HG03342 (cell line): ENCODE data around the gene PRDM12.
"Not testable (repeated sequence)": the region's sequence is repeated elsewhere in the genome, so short reads cannot be mapped to it uniquely, and the experiment has no call there.

Source experiments
- ATAC-seq: cut with Tn5 transposase; IDR thresholded peaks from one replicate; pipeline ENCODE4 v1.9.1; 2021; ENCODE audit warnings: mild to moderate bottlenecking, moderate library complexity; ENCODE audit not compliant: unreplicated experiment

Gene PRDM12

GRCh38 chr9:130663258-130663976 is 977 bp upstream of the PRDM12 start:
- ATAC-seq: no peak

- ATAC-seq: no peak
These were observed 480 bp upstream of the PRDM12 start for GRCh38 chr9:130663977-130664250.

GRCh38 chr9:130665029-130665430 is 636 bp downstream of the PRDM12 start:
- no peak for ATAC-seq

GRCh38 chr9:130665431-130666392 is 1.3 kb downstream of the PRDM12 start:
- no peak for ATAC-seq

GRCh38 chr9:130666393-130667119 is 2.2 kb downstream of the PRDM12 start:
- no peak for ATAC-seq

- ATAC-seq: no peak
These were observed 2.7 kb downstream of the PRDM12 start for GRCh38 chr9:130667120-130667435.

- ATAC-seq: no peak
These were observed 3.8 kb downstream of the PRDM12 start for GRCh38 chr9:130668196-130668595.

GRCh38 chr9:130668659-130669058 is 4.3 kb downstream of the PRDM12 start:
- no peak for ATAC-seq

GRCh38 chr9:130669965-130670364 is 5.6 kb downstream of the PRDM12 start:
- ATAC-seq: no peak

- no peak for ATAC-seq
These were observed 6.2 kb downstream of the PRDM12 start for GRCh38 chr9:130670644-130671043.

GRCh38 chr9:130672466-130672865 is 8.1 kb downstream of the PRDM12 start:
- no peak for ATAC-seq

GRCh38 chr9:130672933-130673615 is 8.7 kb downstream of the PRDM12 start:
- no peak for ATAC-seq

- no peak for ATAC-seq
These were observed 11.0 kb downstream of the PRDM12 start for GRCh38 chr9:130675396-130675795.

- ATAC-seq: no peak
These were observed 12.9 kb downstream of the PRDM12 start for GRCh38 chr9:130677252-130677651.

GRCh38 chr9:130680836-130681768 is 16.7 kb downstream of the PRDM12 start:
- ATAC-seq: no peak

- ATAC-seq: no peak
These were observed 17.5 kb downstream of the PRDM12 start for GRCh38 chr9:130681769-130682420.

- ATAC-seq: no peak
These were observed 18.2 kb downstream of the PRDM12 start for GRCh38 chr9:130682421-130683121.

- ATAC-seq: no peak
These were observed 20.7 kb downstream of the PRDM12 start for GRCh38 chr9:130685104-130685503.

- not testable (repeated sequence) for ATAC-seq
These were observed 21.6 kb downstream of the PRDM12 start for GRCh38 chr9:130685945-130686344.
